Measurements from ENCODE around the gene NTSR2.

DNA sequence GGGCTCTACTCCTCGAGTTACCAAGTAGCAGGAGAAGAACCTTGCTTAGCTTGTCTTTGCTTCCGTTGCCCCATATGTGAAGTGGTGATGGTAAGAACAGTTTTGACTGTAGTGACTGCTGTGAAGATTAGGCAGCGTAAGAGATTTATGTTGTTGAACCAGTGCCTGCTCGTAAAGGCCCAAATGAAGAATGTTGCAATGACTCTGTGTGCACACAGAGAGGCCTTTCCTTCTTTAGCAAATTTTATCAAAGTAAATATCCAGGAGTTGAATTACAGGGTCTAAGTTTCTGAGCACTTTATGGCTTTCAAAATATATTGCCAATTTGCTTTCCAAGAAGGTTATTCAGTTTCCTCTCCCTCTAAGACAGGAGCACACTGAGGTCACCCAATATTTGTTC, 14.5 kb downstream of the NTSR2 start:
- TF ChIP-seq, protein P1, sequence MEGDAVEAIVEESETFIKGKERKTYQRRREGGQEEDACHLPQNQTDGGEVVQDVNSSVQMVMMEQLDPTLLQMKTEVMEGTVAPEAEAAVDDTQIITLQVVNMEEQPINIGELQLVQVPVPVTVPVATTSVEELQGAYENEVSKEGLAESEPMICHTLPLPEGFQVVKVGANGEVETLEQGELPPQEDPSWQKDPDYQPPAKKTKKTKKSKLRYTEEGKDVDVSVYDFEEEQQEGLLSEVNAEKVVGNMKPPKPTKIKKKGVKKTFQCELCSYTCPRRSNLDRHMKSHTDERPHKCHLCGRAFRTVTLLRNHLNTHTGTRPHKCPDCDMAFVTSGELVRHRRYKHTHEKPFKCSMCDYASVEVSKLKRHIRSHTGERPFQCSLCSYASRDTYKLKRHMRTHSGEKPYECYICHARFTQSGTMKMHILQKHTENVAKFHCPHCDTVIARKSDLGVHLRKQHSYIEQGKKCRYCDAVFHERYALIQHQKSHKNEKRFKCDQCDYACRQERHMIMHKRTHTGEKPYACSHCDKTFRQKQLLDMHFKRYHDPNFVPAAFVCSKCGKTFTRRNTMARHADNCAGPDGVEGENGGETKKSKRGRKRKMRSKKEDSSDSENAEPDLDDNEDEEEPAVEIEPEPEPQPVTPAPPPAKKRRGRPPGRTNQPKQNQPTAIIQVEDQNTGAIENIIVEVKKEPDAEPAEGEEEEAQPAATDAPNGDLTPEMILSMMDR (IDR thresholded peaks at IDR 0.05), result no peak
- TF ChIP-seq POLR2AphosphoS5 (IDR thresholded peaks at IDR 0.05) (peak in 2 of 4 donors; percentile 38 to 51), POLR2A (IDR thresholded peaks at IDR 0.05) (no peak)
